ENCODE measurements around the gene IRF2.

GRCh38 chr4:184384056-184384809 lies 90.1 kb downstream of the IRF2 start:
- TF ChIP-seq EGR1 (IDR thresholded peaks at IDR 0.05; ENCODE audit: borderline replicate concordance, low read depth, low read length) (no peak), POLR2AphosphoS5 (IDR thresholded peaks at IDR 0.05; ENCODE audit: low read depth, low read length) (no peak), EZH2 (IDR thresholded peaks at IDR 0.05; ENCODE audit: low read depth, low read length, severe bottlenecking) (no peak), MAFK (IDR thresholded peaks at IDR 0.05; ENCODE audit: low read depth, low read length) (no peak), POLR2A (IDR thresholded peaks at IDR 0.05; ENCODE audit: control extremely low read depth in 1 of 2, low read depth in 2 of 2, low read length in 2 of 2) (no peak), CTCF (IDR thresholded peaks at IDR 0.05; ENCODE audit: control extremely low read depth in 1 of 3, insufficient read depth in 1 of 3, low read depth in 1 of 3, low read length in 3 of 3) (no peak), CREB1 (IDR thresholded peaks at IDR 0.05) (no peak), BRCA1 (IDR thresholded peaks at IDR 0.05; ENCODE audit: low read depth, low read length) (no peak), SP4 (IDR thresholded peaks at IDR 0.05; ENCODE audit: low read length) (no peak)
